Astrocyte (in vitro differentiated cells and primary cell): ENCODE results near the gene ATP10A.

Experiments used
- EZH2 ChIP-seq: IDR thresholded peaks from 2 replicates; pipeline ENCODE4 v1.6.1; 2012; ENCODE audit warnings: mild to moderate bottlenecking, low read length, inconsistent platforms; ENCODE audit not compliant: insufficient read depth
- TF ChIP-seq, protein P1 (sequence below): IDR thresholded peaks from 2 replicates; pipeline ENCODE4 v1.5.1; 2011; ENCODE audit warnings: low read depth, mild to moderate bottlenecking, inconsistent platforms, low read length, moderate library complexity; ENCODE audit not compliant: insufficient read depth

DNA sequence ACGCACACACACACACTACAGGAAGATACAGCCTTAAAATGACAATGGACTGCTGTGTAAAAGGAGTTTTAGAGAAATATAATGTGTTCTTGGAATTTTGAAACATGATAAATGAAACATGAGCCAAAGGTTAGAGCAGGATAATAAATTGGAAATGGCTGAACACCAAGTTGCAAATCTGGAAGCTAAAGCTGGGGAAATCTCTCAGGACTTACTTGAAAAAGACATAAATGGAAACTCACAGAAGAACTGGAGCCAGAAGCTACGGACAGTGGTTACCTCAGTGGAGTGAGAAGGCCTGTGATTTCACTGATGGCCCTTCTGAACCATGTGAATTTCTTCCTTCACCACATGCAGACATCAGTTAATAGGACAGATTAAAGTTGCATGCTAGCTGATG is 37.3 kb upstream of the ATP10A start:
- TF ChIP-seq, protein P1, sequence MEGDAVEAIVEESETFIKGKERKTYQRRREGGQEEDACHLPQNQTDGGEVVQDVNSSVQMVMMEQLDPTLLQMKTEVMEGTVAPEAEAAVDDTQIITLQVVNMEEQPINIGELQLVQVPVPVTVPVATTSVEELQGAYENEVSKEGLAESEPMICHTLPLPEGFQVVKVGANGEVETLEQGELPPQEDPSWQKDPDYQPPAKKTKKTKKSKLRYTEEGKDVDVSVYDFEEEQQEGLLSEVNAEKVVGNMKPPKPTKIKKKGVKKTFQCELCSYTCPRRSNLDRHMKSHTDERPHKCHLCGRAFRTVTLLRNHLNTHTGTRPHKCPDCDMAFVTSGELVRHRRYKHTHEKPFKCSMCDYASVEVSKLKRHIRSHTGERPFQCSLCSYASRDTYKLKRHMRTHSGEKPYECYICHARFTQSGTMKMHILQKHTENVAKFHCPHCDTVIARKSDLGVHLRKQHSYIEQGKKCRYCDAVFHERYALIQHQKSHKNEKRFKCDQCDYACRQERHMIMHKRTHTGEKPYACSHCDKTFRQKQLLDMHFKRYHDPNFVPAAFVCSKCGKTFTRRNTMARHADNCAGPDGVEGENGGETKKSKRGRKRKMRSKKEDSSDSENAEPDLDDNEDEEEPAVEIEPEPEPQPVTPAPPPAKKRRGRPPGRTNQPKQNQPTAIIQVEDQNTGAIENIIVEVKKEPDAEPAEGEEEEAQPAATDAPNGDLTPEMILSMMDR = no peak
- no peak for TF ChIP-seq EZH2
